Liver (tissue), 9 donors: Measurements from ENCODE around the gene NXT1. TPM values are rescaled to one million over a fixed set of nuclear protein-coding genes. Genes with fewer than 3 reads are reported as not detected.

Source experiments
- DNase-seq: peaks from one replicate; pipeline ENCODE4 v3.0.0-alpha.2; 2017; ENCODE audit warnings: low spot score
- H3K27ac ChIP-seq, 2 donors: one replicate each; pipeline ENCODE4 v1.7.0; 2013; ENCODE audit warnings: inconsistent platforms in 2 of 2, low read length in 2 of 2, control low read depth in 1 of 2, low read depth in 1 of 2, mild to moderate bottlenecking in 1 of 2
- H3K27me3 ChIP-seq, 4 donors: one replicate each; pipeline versions ENCODE4 v1.6.1 to v1.7.0; 2013; ENCODE audit warnings: low read length in 3 of 4, inconsistent platforms in 1 of 4, mild to moderate bottlenecking in 1 of 4, moderate library complexity in 1 of 4; ENCODE audit not compliant: control insufficient read depth in 4 of 4, insufficient read depth in 4 of 4
- H3K36me3 ChIP-seq, 4 donors: one replicate each; pipeline versions ENCODE4 v1.6.1 to v1.7.0; 2013; ENCODE audit warnings: low read length in 3 of 4, mild to moderate bottlenecking in 3 of 4, low read depth in 1 of 4, moderate library complexity in 1 of 4; ENCODE audit not compliant: control insufficient read depth in 4 of 4, insufficient read depth in 3 of 4
- H3K4me1 ChIP-seq, 4 donors: one replicate each; pipeline versions ENCODE4 v1.6.1 to v1.7.0; 2013; ENCODE audit warnings: low read length in 3 of 4, mild to moderate bottlenecking in 3 of 4, moderate library complexity in 1 of 4; ENCODE audit not compliant: control insufficient read depth in 4 of 4, insufficient read depth in 4 of 4
- H3K4me3 ChIP-seq, 3 donors: one replicate each; pipeline versions ENCODE4 v1.6.1 to v1.7.0; 2013; ENCODE audit warnings: low read length in 3 of 3, control low read depth in 1 of 3, low read depth in 1 of 3, mild to moderate bottlenecking in 1 of 3
- H3K9ac ChIP-seq, 2 donors: one replicate each; pipeline ENCODE4 v1.7.0; 2013; ENCODE audit warnings: low read length in 2 of 2, mild to moderate bottlenecking in 2 of 2, moderate library complexity in 2 of 2, control low read depth in 1 of 2, low read depth in 1 of 2
- H3K9me3 ChIP-seq, 4 donors: one replicate each; pipeline versions ENCODE4 v1.6.1 to v1.7.0; 2013; ENCODE audit warnings: low read length in 3 of 4; ENCODE audit not compliant: control insufficient read depth in 4 of 4
- ATF3 ChIP-seq: IDR thresholded peaks from 2 replicates; pipeline ENCODE4 v1.6.1; 2016; ENCODE audit warnings: antibody characterized with exemption
- CTCF ChIP-seq: fragments of 150-350 bp; IDR thresholded peaks from 2 replicates; pipeline ENCODE4 v1.5.1; 2017; ENCODE audit warnings: improper control_type of control experiment, low read depth, low read length; ENCODE audit not compliant: missing input control
- EGR1 ChIP-seq, 2 donors: IDR thresholded peaks; 2 replicates each; pipeline ENCODE4 v1.6.1; 2016 to 2018; ENCODE audit warnings: antibody characterized with exemption in 2 of 2, low read depth in 2 of 2
- FOXA1 ChIP-seq: IDR thresholded peaks from 2 replicates; pipeline ENCODE4 v1.6.1; 2016; ENCODE audit warnings: antibody characterized with exemption
- GABPA ChIP-seq, 2 donors: IDR thresholded peaks in 1 of 2; conservative IDR thresholded peaks in 1 of 2; 2 replicates each; pipeline ENCODE4 v1.6.1; 2016; ENCODE audit warnings: antibody characterized with exemption in 2 of 2, mild to moderate bottlenecking in 1 of 2, moderate library complexity in 1 of 2
- HNF4A ChIP-seq, 2 donors: conservative IDR thresholded peaks; 2 replicates each; pipeline ENCODE4 v1.6.1; 2016; ENCODE audit warnings: antibody characterized with exemption in 2 of 2, mild to moderate bottlenecking in 2 of 2
- HNF4G ChIP-seq: IDR thresholded peaks from 2 replicates; pipeline ENCODE4 v1.6.1; 2016; ENCODE audit warnings: antibody characterized with exemption
- MAX ChIP-seq: IDR thresholded peaks from 2 replicates; pipeline ENCODE4 v1.6.1; 2016; ENCODE audit warnings: antibody characterized with exemption
- REST ChIP-seq: IDR thresholded peaks from 2 replicates; pipeline ENCODE4 v1.6.1; 2016; ENCODE audit warnings: antibody characterized with exemption, mild to moderate bottlenecking
- SP1 ChIP-seq: IDR thresholded peaks from 2 replicates; pipeline ENCODE4 v1.6.1; 2018; ENCODE audit warnings: antibody characterized with exemption, mild to moderate bottlenecking
- ZBTB33 ChIP-seq: IDR thresholded peaks from 2 replicates; pipeline ENCODE4 v1.6.1; 2016; ENCODE audit warnings: antibody characterized with exemption
- WGBS: extraction: QIAGEN DNeasy Blood & Tissue Kit; methylation state at CpG from one replicate; pipeline ENCODE4 v1.1.7; 2013; 5-methylcytosine and 5-hydroxymethylcytosine counted together
- polyA plus RNA-seq, 2 donors: library from polyadenylated mRNA; stranded (reverse) in 1 of 2; unstranded in 1 of 2; fragments of 200-250 nt in 1 of 2; fragments of >200 nt in 1 of 2; fragmentation: Nextera tagmentation in 1 of 2; extraction: Ambion mirVana in 1 of 2; gene quantifications; one replicate each; pipeline versions ENCODE4 v1.2.1 to v1.2.3, GENCODE V29; 2013 to 2015
- total RNA-seq, 2 donors: library from RNA; depleted of rRNA; stranded (reverse); fragments of >200 nt; gene quantifications; one replicate each; pipeline ENCODE4 v1.2.3, GENCODE V29; 2014
- donor health status: healthy.
- donor health status: healthy.
- donor health status: healthy.
- donor health status: healthy.
- donor health status: healthy.

The NXT1 gene
- total and polyA plus RNA-seq, 4 donors, result 5.7 to 9.6 (median 8.8) TPM

GRCh38 chr20:23350904-23351838, 580 bp downstream of the NXT1 start:
- TF ChIP-seq MAX (peak; percentile 29), SP1 (no peak)
- Histone ChIP-seq H3K4me1 (peaks cover 5 to 20% (median 13%) of the 10 kb centered on the region in 4 donors), H3K27me3 (no peaks in the 10 kb centered on the region), H3K9ac (peak overlapping the region; percentile 38 to 70), H3K36me3 (peaks cover 2 to 17% (median 7%) of the 10 kb centered on the region in 4 donors), H3K27ac (peak overlapping the region; percentile 94 to 98), H3K9me3 (no peaks in the 10 kb centered on the region), H3K4me3 (peak overlapping the region; percentile 87 to 95 (median 92))
- DNase-seq, result peak; percentile 53
- 2% methylated on average over 64 of the region's 64 CpGs for WGBS

- Histone ChIP-seq H3K27me3 (no peaks in the 10 kb centered on the region), H3K27ac (no peak overlapping the region), H3K9me3 (no peaks in the 10 kb centered on the region), H3K4me3 (no peak overlapping the region), H3K4me1 (peaks cover 3 to 32% (median 23%) of the 10 kb centered on the region in 4 donors), H3K36me3 (peaks cover 2 to 17% (median 7%) of the 10 kb centered on the region in 4 donors), H3K9ac (no peak overlapping the region)
- 85% methylated on average over 27 of the region's 27 CpGs for WGBS
- TF ChIP-seq HNF4A (conservative IDR thresholded peaks at IDR 0.05) (no peak), FOXA1 (no peak), HNF4G (no peak), ZBTB33 (no peak), CTCF (no peak), ATF3 (no peak)
- DNase-seq, result no peak
These were observed 5.6 kb downstream of the NXT1 start for GRCh38 chr20:23356203-23356602.

- Histone ChIP-seq H3K4me1 (peaks cover 0 to 28% (median 20%) of the 10 kb centered on the region in 4 donors), H3K36me3 (peaks cover 2 to 17% (median 7%) of the 10 kb centered on the region in 4 donors), H3K27ac (peak overlapping the region; percentile 77 to 92), H3K9ac (peak overlapping the region; percentile 24 to 88), H3K27me3 (no peaks in the 10 kb centered on the region), H3K9me3 (no peaks in the 10 kb centered on the region), H3K4me3 (peak overlapping the region; percentile 53 to 81 (median 54))
- peak; percentile 99 for DNase-seq
- WGBS, result under 1% methylated on average over 71 of the region's 71 CpGs
- TF ChIP-seq ZBTB33 (peak; percentile 48), EGR1 (IDR thresholded peaks at IDR 0.05; ENCODE audit: low read depth in 2 of 2) (peak in 1 of 2 donors; percentile 13), HNF4G (no peak), SP1 (peak; percentile 84), HNF4A (conservative IDR thresholded peaks at IDR 0.05) (peak; percentile 42 to 50), MAX (peak; percentile 73), REST (peak; percentile 48), GABPA (IDR thresholded peaks at IDR 0.05 in 1 of 2, conservative IDR thresholded peaks at IDR 0.05 in 1 of 2) (peak in 1 of 2 donors; percentile 61)
These were observed 7.4 kb downstream of the NXT1 start for GRCh38 chr20:23357767-23358562.
